ENCODE data around the gene GBGT1.

Gene GBGT1

GRCh38 chr9:133111808-133112662 is 51.7 kb downstream of the GBGT1 start:
- no peak for DNase-seq

GRCh38 chr9:133109931-133110650 is 53.6 kb downstream of the GBGT1 start:
- DNase-seq: no peak

GRCh38 chr9:133108794-133109641 is 54.7 kb downstream of the GBGT1 start:
- no peak for DNase-seq

- DNase-seq: no peak
These were observed 55.5 kb downstream of the GBGT1 start for GRCh38 chr9:133107961-133108793.

- DNase-seq: no peak
These were observed 56.4 kb downstream of the GBGT1 start for GRCh38 chr9:133107245-133107722.

- no peak for DNase-seq
These were observed 57.0 kb downstream of the GBGT1 start for GRCh38 chr9:133106511-133107244.

- no peak for DNase-seq
These were observed 58.3 kb downstream of the GBGT1 start for GRCh38 chr9:133105461-133105770.

GRCh38 chr9:133104718-133105460 is 58.8 kb downstream of the GBGT1 start:
- DNase-seq: no peak

GRCh38 chr9:133103987-133104505 is 59.7 kb downstream of the GBGT1 start:
- no peak for DNase-seq

GRCh38 chr9:133103183-133103986 is 60.3 kb downstream of the GBGT1 start:
- peak; percentile 73 for DNase-seq

Data from DMS53 (cell line).